COLO668 (cell line): ENCODE results near the gene BRAF.
"Not testable (repeated sequence)": the region's sequence is repeated elsewhere in the genome, so short reads cannot be mapped to it uniquely, and the experiment has no call there.

Source experiments
- DNase-seq: peaks from one replicate; lab custom pipeline; 2025; ENCODE audit not compliant: unreplicated experiment; lab: John Stamatoyannopoulos, UW

BRAF gene

GRCh38 chr7:140719721-140720120 lies 205.0 kb downstream of the BRAF start:
- no peak for DNase-seq

- no peak for DNase-seq
Observed at GRCh38 chr7:140714331-140715040, 210.2 kb downstream of the BRAF start.

GRCh38 chr7:140712392-140712791 lies 212.3 kb downstream of the BRAF start:
- not testable (repeated sequence) for DNase-seq

- not testable (repeated sequence) for DNase-seq
Observed at GRCh38 chr7:140708764-140709163, 216.0 kb downstream of the BRAF start.

DNA sequence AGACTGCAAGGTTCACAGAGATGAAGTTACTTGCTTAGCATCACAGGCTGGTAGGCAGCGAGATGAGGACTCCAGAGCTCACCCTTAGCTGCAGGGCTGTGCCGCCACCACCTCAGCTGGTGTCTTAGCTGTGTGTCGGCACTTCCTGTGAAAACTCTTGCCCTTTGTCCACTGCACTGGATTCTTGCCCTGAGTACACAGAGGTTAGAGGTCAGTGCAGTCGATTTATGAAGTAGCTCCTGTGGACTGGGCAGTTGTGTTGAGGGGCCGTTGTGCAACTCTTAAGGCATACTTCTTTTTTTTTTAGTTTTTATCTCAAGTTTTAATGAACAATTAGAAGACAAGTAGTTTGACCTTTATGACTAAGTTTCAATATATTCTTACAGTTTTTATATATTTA lies 217.6 kb downstream of the BRAF start:
- DNase-seq = no peak

GRCh38 chr7:140704205-140704604 lies 220.5 kb downstream of the BRAF start:
- no peak for DNase-seq

DNA sequence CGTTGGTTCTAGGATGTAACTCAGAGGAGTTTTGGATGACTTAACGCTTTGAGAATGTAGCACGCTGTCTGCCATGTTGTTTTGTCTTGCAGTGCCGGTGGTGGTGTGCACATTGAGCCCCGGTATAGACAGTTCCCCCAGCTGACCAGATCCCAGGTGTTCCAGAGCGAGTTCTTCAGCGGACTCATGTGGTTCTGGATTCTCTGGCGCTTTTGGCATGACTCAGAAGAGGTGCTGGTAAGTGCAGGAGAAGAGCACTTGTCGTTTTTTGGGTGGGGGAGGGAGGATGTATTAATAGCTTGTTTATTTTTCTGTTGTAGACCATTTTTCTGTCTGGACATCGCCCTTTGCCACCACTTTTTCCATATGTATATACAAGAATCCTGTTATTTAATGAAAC lies 222.0 kb downstream of the BRAF start:
- no peak for DNase-seq

DNA sequence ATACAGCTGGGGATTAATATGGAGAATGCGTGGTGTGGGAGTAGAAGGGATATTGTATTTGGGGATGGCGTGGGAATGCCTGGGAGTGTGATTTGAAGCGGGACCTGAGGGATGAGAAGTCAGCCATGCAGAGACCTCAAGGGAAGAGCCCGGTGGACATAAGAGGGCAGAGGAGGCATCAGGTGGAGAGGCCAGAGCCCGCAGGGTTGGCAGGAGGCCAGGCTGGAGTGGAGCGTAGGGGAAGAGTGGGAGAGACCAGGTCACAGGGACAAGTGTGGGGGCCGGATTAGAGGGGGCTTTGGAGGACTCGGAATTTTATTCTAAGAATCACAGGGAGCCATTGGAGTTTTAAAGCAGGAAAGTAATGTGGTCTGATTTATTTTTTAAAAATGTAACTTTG lies 226.3 kb downstream of the BRAF start:
- DNase-seq = peak; percentile 29

- no peak for DNase-seq
Observed at GRCh38 chr7:140697447-140698143, 227.1 kb downstream of the BRAF start.

- DNase-seq = peak; percentile 87
Observed at GRCh38 chr7:140696680-140697446, 227.9 kb downstream of the BRAF start, which contains the start of gene NDUFB2. NDUFB2 (plus strand) TSS chr7:140696708; CDS start chr7:140696745, 37 bp downstream.

- DNase-seq = peak; percentile 96
Observed at GRCh38 chr7:140696024-140696679, 228.6 kb downstream of the BRAF start.

GRCh38 chr7:140695381-140695780 lies 229.3 kb downstream of the BRAF start:
- DNase-seq = no peak

DNA sequence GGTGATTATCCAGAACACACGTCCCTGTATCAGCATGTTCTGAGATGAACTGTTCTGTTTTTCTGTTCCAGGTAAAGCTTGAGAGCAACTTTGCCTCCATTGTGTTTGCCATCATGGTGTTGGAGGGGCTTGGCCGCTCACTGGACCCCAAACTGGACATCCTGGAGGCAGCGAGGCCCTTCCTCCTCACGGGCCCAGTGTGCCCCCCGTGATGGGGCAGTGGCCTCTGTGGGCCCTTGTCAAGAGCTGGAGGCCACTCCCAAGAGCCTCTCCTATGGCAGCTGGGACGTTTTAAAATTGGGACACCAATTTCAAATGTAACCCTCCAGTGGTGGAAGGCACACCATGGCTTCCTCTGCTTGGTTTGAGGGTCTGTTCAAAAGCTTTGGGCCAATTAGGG lies 230.1 kb downstream of the BRAF start:
- no peak for DNase-seq

DNA sequence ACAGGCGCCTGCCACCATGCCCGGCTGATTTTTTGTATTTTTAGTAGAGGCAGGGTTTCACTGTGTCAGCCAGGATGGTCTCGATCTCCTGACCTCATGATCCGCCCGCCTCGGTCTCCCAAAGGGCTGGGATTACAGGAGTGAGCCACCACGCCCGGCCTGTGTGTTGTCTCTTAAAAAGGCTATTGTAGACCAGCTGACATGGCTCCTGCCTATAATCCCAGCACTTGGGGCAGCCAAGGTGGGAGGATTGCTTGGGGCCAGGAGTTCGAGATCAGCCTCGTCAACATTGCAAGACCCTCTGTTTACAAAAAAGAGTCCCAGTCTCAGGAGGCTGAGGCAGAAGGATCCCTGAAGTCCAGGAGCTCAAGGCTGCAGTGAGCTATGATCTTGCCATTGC lies 230.9 kb downstream of the BRAF start:
- DNase-seq = not testable (repeated sequence)

- no peak for DNase-seq
Observed at GRCh38 chr7:140691376-140692045, 233.2 kb downstream of the BRAF start.

DNA sequence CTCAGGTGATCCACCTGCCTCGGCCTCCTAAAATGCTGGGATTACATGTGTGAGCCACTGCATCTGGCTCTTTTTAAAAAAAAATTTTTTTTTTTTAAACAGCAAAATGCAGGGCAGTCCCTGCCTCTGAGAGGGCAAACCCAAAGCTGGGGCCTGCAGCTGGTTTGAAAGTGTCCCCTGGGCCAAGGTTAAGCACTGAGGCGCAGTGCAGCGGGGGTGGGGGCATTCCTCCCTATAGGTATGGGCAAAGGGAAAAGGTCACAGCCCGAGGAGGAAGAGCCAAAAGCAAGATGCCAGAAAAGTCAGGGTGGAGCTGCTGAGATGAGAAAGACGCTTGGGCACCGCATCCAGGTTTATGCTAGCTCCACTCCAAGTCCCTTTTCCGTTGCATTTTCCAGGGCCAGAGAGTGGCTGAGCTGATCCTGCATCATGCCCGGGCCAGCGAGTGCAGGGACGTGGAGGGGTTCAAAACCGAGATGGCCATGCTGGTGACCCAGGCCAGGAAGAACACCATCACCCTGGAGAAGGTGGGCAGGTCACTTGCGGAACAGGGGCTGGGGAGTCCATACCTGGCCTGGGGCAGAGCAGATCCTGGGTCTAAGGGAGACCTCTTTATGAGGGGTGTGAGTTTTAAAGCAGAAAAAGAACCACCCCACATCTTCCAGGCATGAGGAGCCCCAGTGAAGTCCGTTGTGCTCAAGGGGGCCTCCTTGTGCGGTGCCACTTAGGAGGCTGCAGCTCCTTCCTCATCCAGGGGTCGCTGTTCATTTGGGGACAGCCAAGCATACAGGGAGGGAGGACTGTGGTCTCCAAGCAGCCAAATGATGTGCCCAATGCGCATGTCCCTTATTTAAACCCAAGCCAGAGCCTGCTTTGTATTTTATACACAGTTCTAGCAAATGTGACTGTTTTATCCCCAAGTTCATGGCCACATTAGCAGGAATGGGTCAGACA lies 235.3 kb downstream of the BRAF start:
- DNase-seq = no peak

DNA sequence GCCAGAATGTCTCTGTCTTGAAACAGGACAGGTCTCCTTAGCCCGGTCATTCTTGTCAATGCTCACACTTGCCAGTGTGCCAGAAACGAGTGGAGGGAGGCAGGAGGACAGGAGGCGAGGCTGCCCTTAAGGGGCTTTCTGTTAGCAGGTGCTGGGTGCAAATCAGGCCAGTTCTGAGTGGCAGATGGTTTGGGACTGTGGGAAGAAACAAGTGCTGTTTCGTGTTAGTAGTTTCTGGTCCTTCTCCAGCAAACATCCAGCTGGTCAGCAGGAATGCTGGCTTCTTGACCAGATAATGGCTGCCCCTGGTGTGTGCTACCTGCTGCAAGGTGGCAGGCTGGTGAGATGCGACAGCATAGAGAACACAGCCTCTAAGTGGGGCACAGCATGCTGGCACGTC lies 236.4 kb downstream of the BRAF start:
- DNase-seq = no peak

- DNase-seq = no peak
Observed at GRCh38 chr7:140686921-140687320, 237.8 kb downstream of the BRAF start.

DNA sequence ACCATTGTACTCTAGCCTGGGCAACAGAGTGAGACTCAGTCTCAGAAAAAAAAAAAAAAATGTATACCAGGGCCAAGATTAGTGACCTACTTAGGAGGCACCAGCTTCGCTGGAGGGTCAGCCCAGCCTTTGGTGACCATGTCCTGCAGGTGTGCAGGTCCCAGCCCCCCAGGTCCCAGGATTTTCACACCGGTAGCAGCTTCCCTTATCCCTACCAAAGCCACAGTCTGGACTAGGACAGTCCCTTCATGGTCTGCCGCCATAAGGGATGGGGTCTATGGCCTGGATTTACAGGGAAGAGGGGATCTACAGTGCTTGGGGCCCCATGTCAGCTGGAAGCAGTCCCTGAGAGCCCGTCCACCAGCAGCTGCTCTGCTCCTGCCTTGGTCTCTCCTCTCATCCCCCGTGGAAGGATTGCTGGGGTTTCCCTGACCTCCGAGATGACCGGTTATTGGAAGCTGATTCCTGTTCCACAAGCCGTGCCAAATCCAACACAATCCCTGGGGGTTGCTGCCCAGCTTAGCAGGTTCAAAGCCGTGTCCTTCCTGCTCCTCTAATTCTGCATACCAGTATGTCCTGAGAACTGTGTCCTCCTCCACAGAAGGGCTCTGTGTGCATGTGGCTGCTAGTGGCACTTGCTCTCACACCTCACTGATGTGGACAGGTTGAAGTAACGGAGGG lies 239.2 kb downstream of the BRAF start:
- no peak for DNase-seq
